Kidney (tissue), 14 donors: ENCODE results near the gene MTFMT. TPM values are rescaled to one million over a fixed set of nuclear protein-coding genes. Genes with fewer than 3 reads are reported as not detected.

ENCODE experiments used
- DNase-seq, 5 donors: peaks; one replicate each; pipeline ENCODE4 v3.0.0-alpha.2; 2013 to 2020
- FAIRE-seq: peaks from 2 replicates; lab custom pipeline; 2012; peaks lifted over from hg19 to GRCh38; lab: Jason Lieb, UNC
- H3K27ac ChIP-seq, 2 donors: one replicate each; pipeline ENCODE4 v1.7.0; 2013; ENCODE audit warnings: low read depth in 2 of 2, low read length in 2 of 2, inconsistent platforms in 1 of 2
- H3K27me3 ChIP-seq: one replicate; pipeline ENCODE4 v1.7.1; 2013; ENCODE audit warnings: low read length, inconsistent platforms; ENCODE audit not compliant: control insufficient read depth, insufficient read depth
- H3K36me3 ChIP-seq, 3 donors: one replicate each; pipeline versions ENCODE4 v1.7.0 to v1.7.1; 2013; ENCODE audit warnings: low read length in 3 of 3, control low read depth in 1 of 3, inconsistent platforms in 1 of 3; ENCODE audit not compliant: insufficient read depth in 3 of 3, control insufficient read depth in 2 of 3
- H3K4me1 ChIP-seq, 3 donors: one replicate each; pipeline versions ENCODE4 v1.7.0 to v1.7.1; 2013; ENCODE audit warnings: low read length in 3 of 3, inconsistent platforms in 1 of 3, low read depth in 1 of 3; ENCODE audit not compliant: control insufficient read depth in 2 of 3, insufficient read depth in 2 of 3
- H3K4me3 ChIP-seq, 3 donors: one replicate each; pipeline versions ENCODE4 v1.7.0 to v1.8.1; 2013; ENCODE audit warnings: low read length in 3 of 3, control low read depth in 1 of 3, inconsistent platforms in 1 of 3
- H3K9ac ChIP-seq, 3 donors: one replicate each; pipeline versions ENCODE4 v1.7.0 to v1.7.1; 2013; ENCODE audit warnings: low read length in 3 of 3, control low read depth in 1 of 3, inconsistent platforms in 1 of 3
- H3K9me3 ChIP-seq, 3 donors: one replicate each; pipeline versions ENCODE4 v1.7.0 to v1.7.1; 2013; ENCODE audit warnings: low read length in 3 of 3, control low read depth in 1 of 3, inconsistent platforms in 1 of 3; ENCODE audit not compliant: control insufficient read depth in 2 of 3, insufficient read depth in 1 of 3
- intact Hi-C: fragments of 100-400 bp; cut with DNase I; formaldehyde crosslinking; loops from one replicate; pipeline ENCODE4 v1.11.1; 2022
- polyA plus RNA-seq: library from polyadenylated mRNA; stranded (reverse); fragments of 350-450 nt; fragmentation: Illumina TruSeq; extraction: RNeasy Lipid Tissue Mini Kit (QIAGEN cat#74804); gene quantifications from one replicate; pipeline ENCODE4 v1.2.3, GENCODE V29; 2014; ENCODE audit warnings: low read depth, low replicate concordance; ENCODE audit not compliant: insufficient read depth
- total RNA-seq: library from RNA; stranded (reverse); fragmentation: NEBNext Ultra II Directional; extraction: Animal tissue kit (Norgen Biotek cat#: 25700); gene quantifications from one replicate; pipeline ENCODE4 v1.2.1, GENCODE V29; 2021
- TF ChIP-seq, protein P1 (sequence below): IDR thresholded peaks from 3 replicates; pipeline ENCODE4 v1.5.1; 2012; ENCODE audit warnings: mild to moderate bottlenecking, moderate library complexity, borderline replicate concordance; ENCODE audit not compliant: insufficient read depth; ENCODE audit errors: extremely low read depth
- donor health status: control.
- donor health status: control.
- donor health status: control.
- donor health status: control.
- donor health status: control.
- donor health status: DM: yes; HTN: yes; CAD: no.
- donor health status: Normal renal cell carcinoma (clear cell type).

Gene MTFMT
- total and polyA plus RNA-seq, 2 donors from 2014 or later: 11.7 to 12.5 TPM

DNA sequence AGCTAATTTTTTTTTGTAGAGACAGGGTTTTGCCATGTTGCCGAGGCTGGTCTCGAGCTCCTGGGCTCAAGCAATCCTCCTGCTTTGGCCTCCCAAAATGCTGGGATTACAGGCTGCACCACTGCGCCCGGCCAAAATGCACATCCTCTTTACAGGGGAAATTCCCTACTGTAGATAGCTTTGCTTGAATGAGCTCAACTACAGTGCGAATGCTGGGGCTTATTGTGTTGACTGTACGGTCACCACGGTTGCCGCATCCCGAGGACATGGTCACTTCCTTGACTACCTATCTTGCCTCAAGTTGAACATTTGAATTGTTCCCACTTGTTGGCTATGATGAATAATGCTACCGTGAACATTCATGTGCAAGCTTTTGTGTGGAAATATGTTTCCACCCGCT, 5.3 kb upstream of the MTFMT start:
- H3K9me3 ChIP-seq: no peaks in the 10 kb centered on the region
- FAIRE-seq (no peak), DNase-seq (no peak)
- H3K36me3 ChIP-seq: no peaks in the 10 kb centered on the region
- H3K9ac ChIP-seq: no peak overlapping the region
- H3K27ac ChIP-seq: peak overlapping the region in 1 of 2 donors; percentile 28
- H3K4me1 ChIP-seq: peaks cover 0 to 11% (median 3%) of the 10 kb centered on the region in 3 donors
- TF ChIP-seq, protein P1, sequence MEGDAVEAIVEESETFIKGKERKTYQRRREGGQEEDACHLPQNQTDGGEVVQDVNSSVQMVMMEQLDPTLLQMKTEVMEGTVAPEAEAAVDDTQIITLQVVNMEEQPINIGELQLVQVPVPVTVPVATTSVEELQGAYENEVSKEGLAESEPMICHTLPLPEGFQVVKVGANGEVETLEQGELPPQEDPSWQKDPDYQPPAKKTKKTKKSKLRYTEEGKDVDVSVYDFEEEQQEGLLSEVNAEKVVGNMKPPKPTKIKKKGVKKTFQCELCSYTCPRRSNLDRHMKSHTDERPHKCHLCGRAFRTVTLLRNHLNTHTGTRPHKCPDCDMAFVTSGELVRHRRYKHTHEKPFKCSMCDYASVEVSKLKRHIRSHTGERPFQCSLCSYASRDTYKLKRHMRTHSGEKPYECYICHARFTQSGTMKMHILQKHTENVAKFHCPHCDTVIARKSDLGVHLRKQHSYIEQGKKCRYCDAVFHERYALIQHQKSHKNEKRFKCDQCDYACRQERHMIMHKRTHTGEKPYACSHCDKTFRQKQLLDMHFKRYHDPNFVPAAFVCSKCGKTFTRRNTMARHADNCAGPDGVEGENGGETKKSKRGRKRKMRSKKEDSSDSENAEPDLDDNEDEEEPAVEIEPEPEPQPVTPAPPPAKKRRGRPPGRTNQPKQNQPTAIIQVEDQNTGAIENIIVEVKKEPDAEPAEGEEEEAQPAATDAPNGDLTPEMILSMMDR: no peak
- H3K27me3 ChIP-seq: no peaks in the 10 kb centered on the region
- H3K4me3 ChIP-seq: no peak overlapping the region
- intact Hi-C loops: no loop called here

DNA sequence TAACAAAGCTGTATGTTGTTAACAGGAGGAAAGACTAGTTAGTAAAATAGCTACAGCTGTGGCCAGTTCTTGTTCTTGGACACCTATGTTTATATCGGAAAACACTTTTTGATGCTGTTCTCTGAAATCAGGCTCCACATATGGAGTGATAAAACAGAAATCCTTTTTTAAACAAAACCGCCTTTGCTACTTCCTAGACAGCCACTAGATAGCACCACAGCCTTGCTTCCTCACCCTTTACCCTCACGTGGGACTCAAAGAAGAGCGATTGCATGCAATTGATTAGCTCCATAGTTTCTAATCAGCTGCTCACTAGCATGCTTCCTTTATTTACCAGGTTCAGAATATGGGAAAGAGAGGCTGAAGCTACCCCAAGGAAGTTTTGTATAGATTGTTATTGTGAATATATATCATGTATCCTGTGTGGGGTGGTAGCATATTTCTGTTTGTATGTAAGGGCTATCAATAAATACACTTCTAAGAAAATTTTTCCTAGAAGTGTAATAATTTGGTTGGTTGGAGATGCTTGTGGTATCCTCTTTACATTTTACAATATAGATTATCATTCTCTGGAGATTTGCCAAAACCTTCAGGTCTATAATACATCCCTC, 4.3 kb upstream of the MTFMT start:
- intact Hi-C loops: no loop called here
- TF ChIP-seq, protein P1: peak; percentile 64

DNA sequence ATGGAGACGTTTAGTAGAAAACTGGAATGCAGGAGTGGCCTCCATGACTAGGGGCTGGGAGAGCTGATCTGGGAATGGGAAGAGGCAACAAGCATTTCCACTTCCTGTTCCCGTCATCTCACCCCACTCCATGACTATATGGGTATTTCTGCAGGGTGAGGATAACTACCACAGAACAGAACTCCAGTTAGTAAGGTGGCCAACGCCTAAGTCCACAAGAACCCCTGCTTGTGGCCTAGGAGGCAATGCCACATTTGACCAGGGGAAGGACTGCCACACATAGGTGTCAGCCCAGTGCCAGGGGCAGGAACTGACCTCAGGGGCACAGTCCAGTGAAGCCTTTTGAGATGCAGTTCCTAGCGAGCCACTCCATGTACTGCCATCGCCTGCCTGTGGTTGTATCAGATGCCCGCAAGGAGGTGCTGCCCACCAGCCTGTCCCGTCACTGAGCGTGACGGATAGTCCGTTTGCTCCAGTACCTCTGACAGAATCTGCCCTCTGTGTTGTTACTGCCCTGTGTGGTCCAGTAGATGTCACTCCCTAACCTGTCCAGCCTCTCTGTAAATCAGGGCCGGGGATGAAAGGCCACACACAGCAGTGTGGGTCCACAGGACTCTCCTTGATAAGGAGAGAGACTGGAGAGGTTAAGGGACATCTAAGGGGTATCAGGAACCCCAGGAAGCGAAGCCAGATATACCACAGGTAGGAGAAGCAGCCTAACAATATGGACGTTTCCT, 3.5 kb upstream of the MTFMT start:
- H3K4me3 ChIP-seq: no peak overlapping the region
- no peak for FAIRE-seq
- peaks cover 0 to 17% (median 3%) of the 10 kb centered on the region in 3 donors for H3K4me1 ChIP-seq
- no peaks in the 10 kb centered on the region for H3K9me3 ChIP-seq
- intact Hi-C loops: no loop called here
- TF ChIP-seq, protein P1: peak; percentile 89
- peak overlapping the region in 1 of 2 donors; percentile 23 for H3K27ac ChIP-seq
- peak; percentile 81 to 91 (median 86) for DNase-seq
- H3K36me3 ChIP-seq: no peaks in the 10 kb centered on the region
- H3K9ac ChIP-seq: no peak overlapping the region
- no peaks in the 10 kb centered on the region for H3K27me3 ChIP-seq

More for the DNA sequence above, 4.3 kb upstream of the MTFMT start:
- no peak overlapping the region for H3K9ac ChIP-seq
- no peaks in the 10 kb centered on the region for H3K9me3 ChIP-seq
- H3K27ac ChIP-seq: peak overlapping the region in 1 of 2 donors; percentile 23
- H3K27me3 ChIP-seq: no peaks in the 10 kb centered on the region
- no peak overlapping the region for H3K4me3 ChIP-seq
- no peaks in the 10 kb centered on the region for H3K36me3 ChIP-seq
- FAIRE-seq: no peak
- peak in 2 of 5 donors; percentile 43 to 56 for DNase-seq
- peaks cover 0 to 11% (median 3%) of the 10 kb centered on the region in 3 donors for H3K4me1 ChIP-seq
